ENCODE data around the gene TBC1D21. TPM values are rescaled to one million over a fixed set of nuclear protein-coding genes. Genes with fewer than 3 reads are reported as not detected.

TBC1D21 gene
- total and polyA plus RNA-seq, 9 of the 15 experiments (the other 6 are each of a cell fraction or from before 2014, with no cell fraction given), result not detected

- TF ChIP-seq, protein P1, sequence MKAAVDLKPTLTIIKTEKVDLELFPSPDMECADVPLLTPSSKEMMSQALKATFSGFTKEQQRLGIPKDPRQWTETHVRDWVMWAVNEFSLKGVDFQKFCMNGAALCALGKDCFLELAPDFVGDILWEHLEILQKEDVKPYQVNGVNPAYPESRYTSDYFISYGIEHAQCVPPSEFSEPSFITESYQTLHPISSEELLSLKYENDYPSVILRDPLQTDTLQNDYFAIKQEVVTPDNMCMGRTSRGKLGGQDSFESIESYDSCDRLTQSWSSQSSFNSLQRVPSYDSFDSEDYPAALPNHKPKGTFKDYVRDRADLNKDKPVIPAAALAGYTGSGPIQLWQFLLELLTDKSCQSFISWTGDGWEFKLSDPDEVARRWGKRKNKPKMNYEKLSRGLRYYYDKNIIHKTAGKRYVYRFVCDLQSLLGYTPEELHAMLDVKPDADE (conservative IDR thresholded peaks at IDR 0.05; ENCODE audit: control insufficient read depth, low read depth, low read length), result no peak
- TF ChIP-seq EZH2 (IDR thresholded peaks at IDR 0.05; ENCODE audit: borderline replicate concordance, low read depth, low read length) (no peak), ZNF24 (IDR thresholded peaks at IDR 0.05) (no peak), FOSL1 (tag; conservative IDR thresholded peaks at IDR 0.05) (0 out of 2 replicates have a peak, but pooled peaks have one; percentile 29), IRF1 (CRISPR knock-in tag; IDR thresholded peaks at IDR 0.05; ENCODE audit: borderline replicate concordance) (no peak), CBFA2T3 (IDR thresholded peaks at IDR 0.05) (peak; percentile 63), JUND (IDR thresholded peaks at IDR 0.05; ENCODE audit: borderline replicate concordance, low read depth, low read length) (peak; percentile 58), JUND (tag; IDR thresholded peaks at IDR 0.05; ENCODE audit: borderline replicate concordance, low read depth, low read length) (no peak; the same call in 2 of the 3 replicates), ZNF12 (CRISPR knock-in tag; IDR thresholded peaks at IDR 0.05) (no peak), CTBP1 (IDR thresholded peaks at IDR 0.05; ENCODE audit: borderline replicate concordance) (peak; percentile 31; the same call in 1 of the 2 replicates), SRSF7 (optimal IDR thresholded peaks at IDR 0.05; ENCODE audit: low read depth, low read length) (no peak), MYC (IDR thresholded peaks at IDR 0.05; ENCODE audit: low read depth, low read length) (peak; percentile 66), MYC (CRISPR knock-in tag; IDR thresholded peaks at IDR 0.05; ENCODE audit: borderline replicate concordance, low read depth) (no peak), HES1 (IDR thresholded peaks at IDR 0.05; ENCODE audit: low read depth) (peak; percentile 62; the same call in 1 of the 2 replicates), NFE2 (IDR thresholded peaks at IDR 0.05; ENCODE audit: low read depth) (0 out of 2 replicates have a peak, but pooled peaks have one; percentile 31), ATF7 (IDR thresholded peaks at IDR 0.05) (0 out of 2 replicates have a peak, but pooled peaks have one; percentile 28)
- TF ChIP-seq, protein P2, sequence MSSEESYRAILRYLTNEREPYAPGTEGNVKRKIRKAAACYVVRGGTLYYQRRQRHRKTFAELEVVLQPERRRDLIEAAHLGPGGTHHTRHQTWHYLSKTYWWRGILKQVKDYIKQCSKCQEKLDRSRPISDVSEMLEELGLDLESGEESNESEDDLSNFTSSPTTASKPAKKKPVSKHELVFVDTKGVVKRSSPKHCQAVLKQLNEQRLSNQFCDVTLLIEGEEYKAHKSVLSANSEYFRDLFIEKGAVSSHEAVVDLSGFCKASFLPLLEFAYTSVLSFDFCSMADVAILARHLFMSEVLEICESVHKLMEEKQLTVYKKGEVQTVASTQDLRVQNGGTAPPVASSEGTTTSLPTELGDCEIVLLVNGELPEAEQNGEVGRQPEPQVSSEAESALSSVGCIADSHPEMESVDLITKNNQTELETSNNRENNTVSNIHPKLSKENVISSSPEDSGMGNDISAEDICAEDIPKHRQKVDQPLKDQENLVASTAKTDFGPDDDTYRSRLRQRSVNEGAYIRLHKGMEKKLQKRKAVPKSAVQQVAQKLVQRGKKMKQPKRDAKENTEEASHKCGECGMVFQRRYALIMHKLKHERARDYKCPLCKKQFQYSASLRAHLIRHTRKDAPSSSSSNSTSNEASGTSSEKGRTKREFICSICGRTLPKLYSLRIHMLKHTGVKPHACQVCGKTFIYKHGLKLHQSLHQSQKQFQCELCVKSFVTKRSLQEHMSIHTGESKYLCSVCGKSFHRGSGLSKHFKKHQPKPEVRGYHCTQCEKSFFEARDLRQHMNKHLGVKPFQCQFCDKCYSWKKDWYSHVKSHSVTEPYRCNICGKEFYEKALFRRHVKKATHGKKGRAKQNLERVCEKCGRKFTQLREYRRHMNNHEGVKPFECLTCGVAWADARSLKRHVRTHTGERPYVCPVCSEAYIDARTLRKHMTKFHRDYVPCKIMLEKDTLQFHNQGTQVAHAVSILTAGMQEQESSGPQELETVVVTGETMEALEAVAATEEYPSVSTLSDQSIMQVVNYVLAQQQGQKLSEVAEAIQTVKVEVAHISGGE (CRISPR knock-in tag; IDR thresholded peaks at IDR 0.05), result 0 out of 6 replicates have a peak, but pooled peaks of 1 of the 3 experiments have one; percentile 38
- TF ChIP-seq, protein P3, sequence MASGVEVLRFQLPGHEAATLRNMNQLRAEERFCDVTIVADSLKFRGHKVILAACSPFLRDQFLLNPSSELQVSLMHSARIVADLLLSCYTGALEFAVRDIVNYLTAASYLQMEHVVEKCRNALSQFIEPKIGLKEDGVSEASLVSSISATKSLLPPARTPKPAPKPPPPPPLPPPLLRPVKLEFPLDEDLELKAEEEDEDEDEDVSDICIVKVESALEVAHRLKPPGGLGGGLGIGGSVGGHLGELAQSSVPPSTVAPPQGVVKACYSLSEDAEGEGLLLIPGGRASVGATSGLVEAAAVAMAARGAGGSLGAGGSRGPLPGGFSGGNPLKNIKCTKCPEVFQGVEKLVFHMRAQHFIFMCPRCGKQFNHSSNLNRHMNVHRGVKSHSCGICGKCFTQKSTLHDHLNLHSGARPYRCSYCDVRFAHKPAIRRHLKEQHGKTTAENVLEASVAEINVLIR (CRISPR knock-in tag; IDR thresholded peaks at IDR 0.05), result no peak
These were observed 2.5 kb upstream of the TBC1D21 start (continued) for GRCh38 chr15:73870700-73871408.

Data from K562 (cell line).